WTC11 (cell line): Measurements from ENCODE around the gene PIGP. TPM values are rescaled to one million over a fixed set of nuclear protein-coding genes. Genes with fewer than 3 reads are reported as not detected.

Experiments used
- ATAC-seq: fragments of 200-7000 bp; cut with Tn5 transposase; 2 replicates; pipeline ENCODE4 v1.10.0; 2021; ENCODE audit warnings: mild to moderate bottlenecking, moderate library complexity
- CTCF ChIA-PET: fragments of 300-600 bp; sonication (Branson Sonifier 250); formaldehyde crosslinking; loops from one replicate; lab custom pipeline; 2021; ENCODE audit warnings: antibody characterized with exemption; lab: Charles Lee
- POLR2A ChIA-PET: fragments of 350-600 bp; sonication (Branson Sonifier 250); formaldehyde crosslinking; loops from one replicate; lab custom pipeline; 2021; ENCODE audit warnings: antibody characterized with exemption; lab: Charles Lee
- DNase-seq: peaks from one replicate; pipeline ENCODE4 v3.0.0; 2021; ENCODE audit warnings: low spot score
- H3K27ac Mint-ChIP-seq: 2 replicates; pipeline ENCODE4 v1.8.0; 2021; ENCODE audit warnings: mixed read lengths
- H3K27me3 Mint-ChIP-seq: 2 replicates; pipeline ENCODE4 v1.8.0; 2021; ENCODE audit warnings: low read depth, mild to moderate bottlenecking, moderate library complexity, mixed read lengths
- H3K36me3 Mint-ChIP-seq: 2 replicates; pipeline ENCODE4 v1.8.0; 2021; ENCODE audit warnings: mixed read lengths
- H3K4me1 Mint-ChIP-seq: 2 replicates; pipeline ENCODE4 v1.8.0; 2022; ENCODE audit warnings: mixed read lengths
- H3K4me3 Mint-ChIP-seq: 2 replicates; pipeline ENCODE4 v1.8.0; 2021; ENCODE audit warnings: mild to moderate bottlenecking, moderate library complexity, mixed read lengths
- H3K9me3 Mint-ChIP-seq: 2 replicates; pipeline ENCODE4 v1.8.0; 2021; ENCODE audit warnings: mixed read lengths
- FOXP1 ChIP-seq: sonication (generic); formaldehyde crosslinking; IDR thresholded peaks from 2 replicates; pipeline ENCODE4 v1.8.0; 2022; ENCODE audit warnings: missing genetic modification reagents, mild to moderate bottlenecking, moderate library complexity, borderline replicate concordance
- GRHL2 ChIP-seq: fragments of 250-450 bp; sonication (Bioruptor Pico); IDR thresholded peaks from 2 replicates; pipeline ENCODE4 v1.8.0; 2022; ENCODE audit warnings: mild to moderate bottlenecking, moderate library complexity; ENCODE audit not compliant: insufficient replicate concordance, severe bottlenecking
- JAZF1 ChIP-seq: fragments of 250-450 bp; sonication (Bioruptor Pico); IDR thresholded peaks from 2 replicates; pipeline ENCODE4 v1.9.0; 2021; ENCODE audit warnings: moderate library complexity, mild to moderate bottlenecking, inconsistent platforms
- NFATC4 ChIP-seq: fragments of 250-450 bp; sonication (Bioruptor Pico); IDR thresholded peaks from 2 replicates; pipeline ENCODE4 v1.9.0; 2021; ENCODE audit warnings: mild to moderate bottlenecking
- NFE2L1 ChIP-seq: sonication (generic); formaldehyde crosslinking; IDR thresholded peaks from 2 replicates; pipeline ENCODE4 v1.8.1; 2023; ENCODE audit warnings: missing genetic modification reagents
- SMAD4 ChIP-seq: sonication (generic); formaldehyde crosslinking; IDR thresholded peaks from 2 replicates; pipeline ENCODE4 v1.8.0; 2022; ENCODE audit warnings: mild to moderate bottlenecking, missing genetic modification reagents
- ZNF138 ChIP-seq: sonication (generic); formaldehyde crosslinking; conservative IDR thresholded peaks from 2 replicates; pipeline ENCODE4 v1.8.1; 2022; ENCODE audit warnings: mild to moderate bottlenecking, moderate library complexity, missing genetic modification reagents
- ZNF396 ChIP-seq: fragments of 250-450 bp; sonication (Bioruptor Pico); IDR thresholded peaks from 2 replicates; pipeline ENCODE4 v1.8.0; 2021; ENCODE audit warnings: mild to moderate bottlenecking, moderate library complexity, borderline replicate concordance
- ZNF423 ChIP-seq: fragments of 250-450 bp; sonication (Bioruptor Pico); IDR thresholded peaks from 2 replicates; pipeline ENCODE4 v2.1.2; 2022; ENCODE audit warnings: mild to moderate bottlenecking, moderate library complexity
- total RNA-seq: library from RNA; stranded (reverse); gene quantifications from 3 replicates; pipeline ENCODE4 v1.2.3, GENCODE V29; 2021
- TF ChIP-seq, protein P1 (sequence below): sonication (generic); formaldehyde crosslinking; IDR thresholded peaks from 2 replicates; pipeline ENCODE4 v1.8.0; 2023; ENCODE audit warnings: missing genetic modification reagents, mild to moderate bottlenecking, borderline replicate concordance
- TF ChIP-seq, protein P2 (sequence below): sonication (generic); formaldehyde crosslinking; IDR thresholded peaks from 2 replicates; pipeline ENCODE4 v1.8.0; 2023; ENCODE audit warnings: mild to moderate bottlenecking, missing genetic modification reagents
- TF ChIP-seq, protein P3 (sequence below): sonication (generic); formaldehyde crosslinking; IDR thresholded peaks from 2 replicates; pipeline ENCODE4 v1.8.1; 2023; ENCODE audit warnings: mild to moderate bottlenecking, missing genetic modification reagents
- TF ChIP-seq, protein P4 (sequence below): sonication (generic); formaldehyde crosslinking; IDR thresholded peaks from 2 replicates; pipeline ENCODE4 v1.8.1; 2023; ENCODE audit warnings: mild to moderate bottlenecking, missing genetic modification reagents, borderline replicate concordance

Gene PIGP
- total RNA-seq, 1 experiment from 2014 or later = 10.9 TPM

DNA sequence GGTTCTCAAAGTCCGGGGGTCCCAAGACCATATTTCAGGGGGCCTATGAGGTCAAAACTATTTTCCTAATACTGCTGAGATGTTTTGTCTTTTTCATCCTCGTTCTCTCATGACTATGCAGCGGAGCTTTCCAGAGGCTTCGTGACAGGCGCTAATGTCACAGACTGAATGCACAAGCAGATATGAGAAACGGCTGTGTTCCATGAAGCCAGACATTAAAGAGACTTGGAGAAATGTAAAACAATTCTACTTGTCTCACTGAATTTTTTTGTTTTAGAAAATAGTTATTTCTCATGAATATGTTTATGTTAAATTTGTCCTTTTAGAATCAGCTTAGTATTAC, 10.3 kb downstream of the PIGP start:
- ATAC-seq (no peak), DNase-seq (no peak)
- H3K4me3 Mint-ChIP-seq = no peak overlapping the region
- ChIA-PET CTCF (interaction anchor here (0.6 to 1.0 kb wide), 2 partner anchors 86 to 397 kb away, joined by 3 read pairs; no protein-coding TSS in a partner anchor), POLR2A (no interaction called here)
- H3K27me3 Mint-ChIP-seq = no peaks in the 10 kb centered on the region
- H3K9me3 Mint-ChIP-seq = no peaks in the 10 kb centered on the region
- H3K36me3 Mint-ChIP-seq = peaks cover 3% of the 10 kb centered on the region; the same call in 1 of the 2 replicates
- TF ChIP-seq, protein P1, sequence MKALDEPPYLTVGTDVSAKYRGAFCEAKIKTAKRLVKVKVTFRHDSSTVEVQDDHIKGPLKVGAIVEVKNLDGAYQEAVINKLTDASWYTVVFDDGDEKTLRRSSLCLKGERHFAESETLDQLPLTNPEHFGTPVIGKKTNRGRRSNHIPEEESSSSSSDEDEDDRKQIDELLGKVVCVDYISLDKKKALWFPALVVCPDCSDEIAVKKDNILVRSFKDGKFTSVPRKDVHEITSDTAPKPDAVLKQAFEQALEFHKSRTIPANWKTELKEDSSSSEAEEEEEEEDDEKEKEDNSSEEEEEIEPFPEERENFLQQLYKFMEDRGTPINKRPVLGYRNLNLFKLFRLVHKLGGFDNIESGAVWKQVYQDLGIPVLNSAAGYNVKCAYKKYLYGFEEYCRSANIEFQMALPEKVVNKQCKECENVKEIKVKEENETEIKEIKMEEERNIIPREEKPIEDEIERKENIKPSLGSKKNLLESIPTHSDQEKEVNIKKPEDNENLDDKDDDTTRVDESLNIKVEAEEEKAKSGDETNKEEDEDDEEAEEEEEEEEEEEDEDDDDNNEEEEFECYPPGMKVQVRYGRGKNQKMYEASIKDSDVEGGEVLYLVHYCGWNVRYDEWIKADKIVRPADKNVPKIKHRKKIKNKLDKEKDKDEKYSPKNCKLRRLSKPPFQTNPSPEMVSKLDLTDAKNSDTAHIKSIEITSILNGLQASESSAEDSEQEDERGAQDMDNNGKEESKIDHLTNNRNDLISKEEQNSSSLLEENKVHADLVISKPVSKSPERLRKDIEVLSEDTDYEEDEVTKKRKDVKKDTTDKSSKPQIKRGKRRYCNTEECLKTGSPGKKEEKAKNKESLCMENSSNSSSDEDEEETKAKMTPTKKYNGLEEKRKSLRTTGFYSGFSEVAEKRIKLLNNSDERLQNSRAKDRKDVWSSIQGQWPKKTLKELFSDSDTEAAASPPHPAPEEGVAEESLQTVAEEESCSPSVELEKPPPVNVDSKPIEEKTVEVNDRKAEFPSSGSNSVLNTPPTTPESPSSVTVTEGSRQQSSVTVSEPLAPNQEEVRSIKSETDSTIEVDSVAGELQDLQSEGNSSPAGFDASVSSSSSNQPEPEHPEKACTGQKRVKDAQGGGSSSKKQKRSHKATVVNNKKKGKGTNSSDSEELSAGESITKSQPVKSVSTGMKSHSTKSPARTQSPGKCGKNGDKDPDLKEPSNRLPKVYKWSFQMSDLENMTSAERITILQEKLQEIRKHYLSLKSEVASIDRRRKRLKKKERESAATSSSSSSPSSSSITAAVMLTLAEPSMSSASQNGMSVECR (CRISPR knock-in tag) = no peak
- TF ChIP-seq, protein P2, sequence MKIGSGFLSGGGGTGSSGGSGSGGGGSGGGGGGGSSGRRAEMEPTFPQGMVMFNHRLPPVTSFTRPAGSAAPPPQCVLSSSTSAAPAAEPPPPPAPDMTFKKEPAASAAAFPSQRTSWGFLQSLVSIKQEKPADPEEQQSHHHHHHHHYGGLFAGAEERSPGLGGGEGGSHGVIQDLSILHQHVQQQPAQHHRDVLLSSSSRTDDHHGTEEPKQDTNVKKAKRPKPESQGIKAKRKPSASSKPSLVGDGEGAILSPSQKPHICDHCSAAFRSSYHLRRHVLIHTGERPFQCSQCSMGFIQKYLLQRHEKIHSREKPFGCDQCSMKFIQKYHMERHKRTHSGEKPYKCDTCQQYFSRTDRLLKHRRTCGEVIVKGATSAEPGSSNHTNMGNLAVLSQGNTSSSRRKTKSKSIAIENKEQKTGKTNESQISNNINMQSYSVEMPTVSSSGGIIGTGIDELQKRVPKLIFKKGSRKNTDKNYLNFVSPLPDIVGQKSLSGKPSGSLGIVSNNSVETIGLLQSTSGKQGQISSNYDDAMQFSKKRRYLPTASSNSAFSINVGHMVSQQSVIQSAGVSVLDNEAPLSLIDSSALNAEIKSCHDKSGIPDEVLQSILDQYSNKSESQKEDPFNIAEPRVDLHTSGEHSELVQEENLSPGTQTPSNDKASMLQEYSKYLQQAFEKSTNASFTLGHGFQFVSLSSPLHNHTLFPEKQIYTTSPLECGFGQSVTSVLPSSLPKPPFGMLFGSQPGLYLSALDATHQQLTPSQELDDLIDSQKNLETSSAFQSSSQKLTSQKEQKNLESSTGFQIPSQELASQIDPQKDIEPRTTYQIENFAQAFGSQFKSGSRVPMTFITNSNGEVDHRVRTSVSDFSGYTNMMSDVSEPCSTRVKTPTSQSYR (CRISPR knock-in tag) = no peak
- no peak for TF ChIP-seq JAZF1 (CRISPR knock-in tag)
- peaks cover 33% of the 10 kb centered on the region for H3K4me1 Mint-ChIP-seq
- no peak overlapping the region for H3K27ac Mint-ChIP-seq

DNA sequence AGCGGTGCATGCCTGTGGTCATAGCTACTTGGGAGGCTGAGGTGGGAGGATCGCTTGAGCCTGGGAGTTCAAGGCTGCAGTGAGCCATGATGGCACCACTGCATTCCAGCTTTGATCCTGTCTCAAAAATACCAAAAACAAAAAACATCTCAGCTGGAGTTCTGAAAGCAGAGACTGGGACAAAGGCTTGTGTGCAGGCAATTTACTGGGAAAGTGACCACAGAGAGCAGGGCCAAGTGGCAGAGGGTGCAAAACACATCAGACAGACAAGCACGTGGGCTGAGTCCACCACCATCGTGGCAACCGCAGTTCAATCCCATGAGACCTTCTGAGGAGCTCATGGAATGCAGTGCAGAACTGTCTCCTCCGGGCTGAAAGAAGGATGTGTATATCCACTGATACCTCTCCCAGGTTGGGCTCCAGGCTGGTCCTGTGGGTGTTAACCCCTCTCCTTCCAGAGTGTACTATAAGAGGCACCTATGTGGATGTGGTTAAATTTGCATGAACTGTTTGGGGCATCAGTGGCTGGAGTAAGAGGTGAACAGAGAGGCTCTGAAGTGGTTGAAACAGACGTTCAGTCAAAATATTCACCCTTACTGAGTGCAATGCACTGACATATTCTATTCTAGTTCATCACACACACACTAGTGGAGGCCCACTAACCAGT, 10.8 kb downstream of the PIGP start:
- peaks cover 2% of the 10 kb centered on the region; the same call in 1 of the 2 replicates for H3K27me3 Mint-ChIP-seq
- H3K4me3 Mint-ChIP-seq = no peak overlapping the region
- TF ChIP-seq, protein P3, sequence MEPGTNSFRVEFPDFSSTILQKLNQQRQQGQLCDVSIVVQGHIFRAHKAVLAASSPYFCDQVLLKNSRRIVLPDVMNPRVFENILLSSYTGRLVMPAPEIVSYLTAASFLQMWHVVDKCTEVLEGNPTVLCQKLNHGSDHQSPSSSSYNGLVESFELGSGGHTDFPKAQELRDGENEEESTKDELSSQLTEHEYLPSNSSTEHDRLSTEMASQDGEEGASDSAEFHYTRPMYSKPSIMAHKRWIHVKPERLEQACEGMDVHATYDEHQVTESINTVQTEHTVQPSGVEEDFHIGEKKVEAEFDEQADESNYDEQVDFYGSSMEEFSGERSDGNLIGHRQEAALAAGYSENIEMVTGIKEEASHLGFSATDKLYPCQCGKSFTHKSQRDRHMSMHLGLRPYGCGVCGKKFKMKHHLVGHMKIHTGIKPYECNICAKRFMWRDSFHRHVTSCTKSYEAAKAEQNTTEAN (CRISPR knock-in tag) = no peak
- TF ChIP-seq SMAD4 (CRISPR knock-in tag) = no peak
- TF ChIP-seq NFATC4 = no peak
- H3K9me3 Mint-ChIP-seq = peaks cover 1% of the 10 kb centered on the region; the same call in 1 of the 2 replicates
- DNase-seq = no peak
- H3K27ac Mint-ChIP-seq = no peak overlapping the region
- peaks cover 3% of the 10 kb centered on the region; the same call in 1 of the 2 replicates for H3K36me3 Mint-ChIP-seq
- peaks cover 34% of the 10 kb centered on the region for H3K4me1 Mint-ChIP-seq
- CTCF ChIA-PET = interaction anchor here (0.6 to 2.0 kb wide), 3 partner anchors 72 to 398 kb away, joined by 3 to 5 read pairs (median 3); no protein-coding TSS in a partner anchor
- POLR2A ChIA-PET = no interaction called here
- no peak for ATAC-seq

DNA sequence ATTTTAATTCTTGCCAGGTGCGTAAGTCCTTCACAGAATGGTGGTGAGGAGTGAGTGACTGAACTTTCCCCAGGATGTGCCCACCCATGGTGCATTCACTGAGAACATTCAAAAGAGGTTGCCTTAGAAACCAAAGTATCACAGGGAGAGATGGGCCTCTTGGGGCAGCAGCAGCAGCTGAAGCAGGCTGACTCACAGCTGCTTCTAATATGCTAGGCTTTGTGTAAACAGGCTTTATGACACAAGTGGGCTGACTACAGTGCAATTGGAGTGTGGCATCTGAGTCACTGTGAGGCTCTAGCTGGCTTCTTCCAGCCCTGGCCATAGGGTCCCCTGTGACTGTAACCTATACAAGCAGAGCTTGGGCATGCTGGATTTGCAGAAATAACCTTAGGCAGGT, 12.6 kb downstream of the PIGP start:
- TF ChIP-seq, protein P1 (CRISPR knock-in tag) = no peak
- TF ChIP-seq ZNF138 (no peak), ZNF423 (CRISPR knock-in tag) (no peak), NFE2L1 (CRISPR knock-in tag) (no peak), GRHL2 (CRISPR knock-in tag) (no peak), ZNF396 (no peak), FOXP1 (CRISPR knock-in tag) (no peak)
- TF ChIP-seq, protein P4, sequence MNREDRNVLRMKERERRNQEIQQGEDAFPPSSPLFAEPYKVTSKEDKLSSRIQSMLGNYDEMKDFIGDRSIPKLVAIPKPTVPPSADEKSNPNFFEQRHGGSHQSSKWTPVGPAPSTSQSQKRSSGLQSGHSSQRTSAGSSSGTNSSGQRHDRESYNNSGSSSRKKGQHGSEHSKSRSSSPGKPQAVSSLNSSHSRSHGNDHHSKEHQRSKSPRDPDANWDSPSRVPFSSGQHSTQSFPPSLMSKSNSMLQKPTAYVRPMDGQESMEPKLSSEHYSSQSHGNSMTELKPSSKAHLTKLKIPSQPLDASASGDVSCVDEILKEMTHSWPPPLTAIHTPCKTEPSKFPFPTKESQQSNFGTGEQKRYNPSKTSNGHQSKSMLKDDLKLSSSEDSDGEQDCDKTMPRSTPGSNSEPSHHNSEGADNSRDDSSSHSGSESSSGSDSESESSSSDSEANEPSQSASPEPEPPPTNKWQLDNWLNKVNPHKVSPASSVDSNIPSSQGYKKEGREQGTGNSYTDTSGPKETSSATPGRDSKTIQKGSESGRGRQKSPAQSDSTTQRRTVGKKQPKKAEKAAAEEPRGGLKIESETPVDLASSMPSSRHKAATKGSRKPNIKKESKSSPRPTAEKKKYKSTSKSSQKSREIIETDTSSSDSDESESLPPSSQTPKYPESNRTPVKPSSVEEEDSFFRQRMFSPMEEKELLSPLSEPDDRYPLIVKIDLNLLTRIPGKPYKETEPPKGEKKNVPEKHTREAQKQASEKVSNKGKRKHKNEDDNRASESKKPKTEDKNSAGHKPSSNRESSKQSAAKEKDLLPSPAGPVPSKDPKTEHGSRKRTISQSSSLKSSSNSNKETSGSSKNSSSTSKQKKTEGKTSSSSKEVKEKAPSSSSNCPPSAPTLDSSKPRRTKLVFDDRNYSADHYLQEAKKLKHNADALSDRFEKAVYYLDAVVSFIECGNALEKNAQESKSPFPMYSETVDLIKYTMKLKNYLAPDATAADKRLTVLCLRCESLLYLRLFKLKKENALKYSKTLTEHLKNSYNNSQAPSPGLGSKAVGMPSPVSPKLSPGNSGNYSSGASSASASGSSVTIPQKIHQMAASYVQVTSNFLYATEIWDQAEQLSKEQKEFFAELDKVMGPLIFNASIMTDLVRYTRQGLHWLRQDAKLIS = no peak
- ATAC-seq = peak; percentile 80
- 0 out of 2 replicates have a peak, but pooled peaks cover 7% of the 10 kb centered on the region for H3K36me3 Mint-ChIP-seq
- CTCF ChIA-PET = interaction anchor here (1.2 to 2.5 kb wide), 3 partner anchors 71 to 83 kb away, joined by 3 to 9 read pairs (median 5); no protein-coding TSS in a partner anchor
- no peak overlapping the region for H3K4me3 Mint-ChIP-seq
- H3K27ac Mint-ChIP-seq = no peak overlapping the region
- no peak for DNase-seq
- POLR2A ChIA-PET = interaction anchor here (0.6 kb wide), 1 partner anchor 312 kb away, joined by 3 read pairs; no protein-coding TSS in a partner anchor
- H3K27me3 Mint-ChIP-seq = peaks cover 10% of the 10 kb centered on the region
- peaks cover 14% of the 10 kb centered on the region for H3K9me3 Mint-ChIP-seq
- H3K4me1 Mint-ChIP-seq = peaks cover 34% of the 10 kb centered on the region
